GM21423 (cell line): ENCODE data around the gene OGG1.
A peak's percentile ranks its signal among the peaks of the same experiment; 100 is the strongest.
"Not testable (repeated sequence)": the region's sequence is repeated elsewhere in the genome, so short reads cannot be mapped to it uniquely, and the experiment has no call there.

ENCODE experiments used
- ATAC-seq: cut with Tn5 transposase; IDR thresholded peaks from one replicate; pipeline ENCODE4 v1.9.1; 2021; ENCODE audit warnings: mild to moderate bottlenecking, moderate library complexity; ENCODE audit not compliant: unreplicated experiment

Gene OGG1

GRCh38 chr3:9760779-9761505 lies 11.2 kb downstream of the OGG1 start:
- ATAC-seq: no peak

- no peak for ATAC-seq
These were observed 12.2 kb downstream of the OGG1 start for GRCh38 chr3:9761919-9762318.

- ATAC-seq: no peak
These were observed 13.1 kb downstream of the OGG1 start for GRCh38 chr3:9762871-9763270.

- no peak for ATAC-seq
These were observed 16.1 kb downstream of the OGG1 start for GRCh38 chr3:9765865-9766264.

- no peak for ATAC-seq
These were observed 17.7 kb downstream of the OGG1 start for GRCh38 chr3:9767418-9767817.

GRCh38 chr3:9768141-9768775 lies 18.5 kb downstream of the OGG1 start:
- ATAC-seq: no peak

- no peak for ATAC-seq
These were observed 19.3 kb downstream of the OGG1 start for GRCh38 chr3:9769012-9769411.

- peak; percentile 62 for ATAC-seq
These were observed 19.9 kb downstream of the OGG1 start, which contains the start of gene CAMK1 for GRCh38 chr3:9769426-9770275. CAMK1 (minus strand) TSS chr3:9769947; CDS start chr3:9767749, 2,198 bp downstream.

GRCh38 chr3:9770276-9770812 lies 20.6 kb downstream of the OGG1 start:
- no peak for ATAC-seq

GRCh38 chr3:9771007-9771406 lies 21.3 kb downstream of the OGG1 start:
- not testable (repeated sequence) for ATAC-seq

- ATAC-seq: no peak
These were observed 27.3 kb downstream of the OGG1 start for GRCh38 chr3:9776896-9777693.

- no peak for ATAC-seq
These were observed 27.9 kb downstream of the OGG1 start for GRCh38 chr3:9777694-9778021.

- ATAC-seq: no peak
These were observed 28.7 kb downstream of the OGG1 start for GRCh38 chr3:9778143-9779074.

GRCh38 chr3:9779075-9779593 lies 29.4 kb downstream of the OGG1 start:
- no peak for ATAC-seq

- ATAC-seq: peak; percentile 66
These were observed 30.1 kb downstream of the OGG1 start for GRCh38 chr3:9779721-9780457.

GRCh38 chr3:9780458-9780812 lies 30.7 kb downstream of the OGG1 start:
- ATAC-seq: no peak

GRCh38 chr3:9780910-9781309 lies 31.2 kb downstream of the OGG1 start:
- no peak for ATAC-seq

GRCh38 chr3:9781551-9781950 lies 31.8 kb downstream of the OGG1 start:
- ATAC-seq: no peak
